ENCODE results near the gene TMEM63A. TPM values are rescaled to one million over a fixed set of nuclear protein-coding genes. Genes with fewer than 3 reads are reported as not detected.

TMEM63A gene
- total RNA-seq, 1 experiment from 2014 or later: 31.4 TPM

DNA sequence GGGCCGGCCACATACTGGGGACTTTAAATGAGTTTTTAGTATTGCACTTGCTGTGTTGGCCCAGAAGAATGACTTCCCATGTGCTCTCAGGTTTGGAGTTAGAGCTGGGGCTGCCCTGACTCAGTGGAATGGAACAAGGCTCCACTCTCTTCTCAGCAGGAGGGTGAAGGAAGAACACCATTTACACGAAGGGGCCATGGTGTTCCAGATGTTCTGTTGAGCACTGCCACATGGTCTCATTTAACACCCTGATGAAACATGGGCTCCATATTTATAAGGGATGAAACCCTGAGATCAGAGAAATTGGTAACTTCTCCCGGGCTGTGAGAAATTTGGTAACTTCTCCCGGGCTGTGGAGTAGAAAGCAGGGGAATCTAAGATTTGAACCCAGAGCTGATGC is 36.1 kb upstream of the TMEM63A start:
- no peak overlapping the region for H3K27ac ChIP-seq (ENCODE audit: low read length)
- H3K4me3 ChIP-seq (ENCODE audit: low read depth in 2 of 2, low read length in 2 of 2): no peak overlapping the region
- CTCF ChIA-PET: no interaction called here
- ATAC-seq: no peak
- H3K27me3 ChIP-seq (ENCODE audit: control insufficient read depth, insufficient read depth, low read length): no peaks in the 10 kb centered on the region
- no peak for DNase-seq (ENCODE audit: low read depth, low spot score)
- POLR2A ChIA-PET: no interaction called here
- peaks cover 9% of the 10 kb centered on the region; the same call in 1 of the 2 replicates for H3K36me3 ChIP-seq (ENCODE audit: control insufficient read depth, insufficient read depth, low read length)
- peaks cover 12% of the 10 kb centered on the region for H3K4me1 ChIP-seq (ENCODE audit: control insufficient read depth, insufficient read depth, low read length)
- TF ChIP-seq SIN3A (IDR thresholded peaks at IDR 0.05; ENCODE audit: borderline replicate concordance, insufficient read depth, low read depth, low read length) (no peak), TCF7L2 (IDR thresholded peaks at IDR 0.05; ENCODE audit: low read depth, low read length) (no peak), POLR2AphosphoS5 (IDR thresholded peaks at IDR 0.05; ENCODE audit: low read depth, low read length) (no peak)
- TF ChIP-seq, protein P1, sequence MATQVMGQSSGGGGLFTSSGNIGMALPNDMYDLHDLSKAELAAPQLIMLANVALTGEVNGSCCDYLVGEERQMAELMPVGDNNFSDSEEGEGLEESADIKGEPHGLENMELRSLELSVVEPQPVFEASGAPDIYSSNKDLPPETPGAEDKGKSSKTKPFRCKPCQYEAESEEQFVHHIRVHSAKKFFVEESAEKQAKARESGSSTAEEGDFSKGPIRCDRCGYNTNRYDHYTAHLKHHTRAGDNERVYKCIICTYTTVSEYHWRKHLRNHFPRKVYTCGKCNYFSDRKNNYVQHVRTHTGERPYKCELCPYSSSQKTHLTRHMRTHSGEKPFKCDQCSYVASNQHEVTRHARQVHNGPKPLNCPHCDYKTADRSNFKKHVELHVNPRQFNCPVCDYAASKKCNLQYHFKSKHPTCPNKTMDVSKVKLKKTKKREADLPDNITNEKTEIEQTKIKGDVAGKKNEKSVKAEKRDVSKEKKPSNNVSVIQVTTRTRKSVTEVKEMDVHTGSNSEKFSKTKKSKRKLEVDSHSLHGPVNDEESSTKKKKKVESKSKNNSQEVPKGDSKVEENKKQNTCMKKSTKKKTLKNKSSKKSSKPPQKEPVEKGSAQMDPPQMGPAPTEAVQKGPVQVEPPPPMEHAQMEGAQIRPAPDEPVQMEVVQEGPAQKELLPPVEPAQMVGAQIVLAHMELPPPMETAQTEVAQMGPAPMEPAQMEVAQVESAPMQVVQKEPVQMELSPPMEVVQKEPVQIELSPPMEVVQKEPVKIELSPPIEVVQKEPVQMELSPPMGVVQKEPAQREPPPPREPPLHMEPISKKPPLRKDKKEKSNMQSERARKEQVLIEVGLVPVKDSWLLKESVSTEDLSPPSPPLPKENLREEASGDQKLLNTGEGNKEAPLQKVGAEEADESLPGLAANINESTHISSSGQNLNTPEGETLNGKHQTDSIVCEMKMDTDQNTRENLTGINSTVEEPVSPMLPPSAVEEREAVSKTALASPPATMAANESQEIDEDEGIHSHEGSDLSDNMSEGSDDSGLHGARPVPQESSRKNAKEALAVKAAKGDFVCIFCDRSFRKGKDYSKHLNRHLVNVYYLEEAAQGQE (IDR thresholded peaks at IDR 0.05; ENCODE audit: insufficient read depth in 1 of 2, low read depth in 2 of 2, low read length in 1 of 2): no peak
- TF ChIP-seq, protein P2, sequence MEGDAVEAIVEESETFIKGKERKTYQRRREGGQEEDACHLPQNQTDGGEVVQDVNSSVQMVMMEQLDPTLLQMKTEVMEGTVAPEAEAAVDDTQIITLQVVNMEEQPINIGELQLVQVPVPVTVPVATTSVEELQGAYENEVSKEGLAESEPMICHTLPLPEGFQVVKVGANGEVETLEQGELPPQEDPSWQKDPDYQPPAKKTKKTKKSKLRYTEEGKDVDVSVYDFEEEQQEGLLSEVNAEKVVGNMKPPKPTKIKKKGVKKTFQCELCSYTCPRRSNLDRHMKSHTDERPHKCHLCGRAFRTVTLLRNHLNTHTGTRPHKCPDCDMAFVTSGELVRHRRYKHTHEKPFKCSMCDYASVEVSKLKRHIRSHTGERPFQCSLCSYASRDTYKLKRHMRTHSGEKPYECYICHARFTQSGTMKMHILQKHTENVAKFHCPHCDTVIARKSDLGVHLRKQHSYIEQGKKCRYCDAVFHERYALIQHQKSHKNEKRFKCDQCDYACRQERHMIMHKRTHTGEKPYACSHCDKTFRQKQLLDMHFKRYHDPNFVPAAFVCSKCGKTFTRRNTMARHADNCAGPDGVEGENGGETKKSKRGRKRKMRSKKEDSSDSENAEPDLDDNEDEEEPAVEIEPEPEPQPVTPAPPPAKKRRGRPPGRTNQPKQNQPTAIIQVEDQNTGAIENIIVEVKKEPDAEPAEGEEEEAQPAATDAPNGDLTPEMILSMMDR (IDR thresholded peaks at IDR 0.05): no peak
- H3K9me3 ChIP-seq (ENCODE audit: control insufficient read depth, insufficient read depth, low read depth, low read length): no peaks in the 10 kb centered on the region
- no TSS peak for BruUV-seq (replicated peaks)
- intact Hi-C loops (cut with micrococcal nuclease; ENCODE audit: unreplicated experiment): loop anchor here (10.0 kb wide), 1 partner anchor 57 kb away; no protein-coding TSS in a partner anchor
- in situ Hi-C loops (cut with HindIII; ENCODE audit: low pct_unique_long_range_greater_than_20kb, low sequenced_read_pairs): no loop called here

DNA sequence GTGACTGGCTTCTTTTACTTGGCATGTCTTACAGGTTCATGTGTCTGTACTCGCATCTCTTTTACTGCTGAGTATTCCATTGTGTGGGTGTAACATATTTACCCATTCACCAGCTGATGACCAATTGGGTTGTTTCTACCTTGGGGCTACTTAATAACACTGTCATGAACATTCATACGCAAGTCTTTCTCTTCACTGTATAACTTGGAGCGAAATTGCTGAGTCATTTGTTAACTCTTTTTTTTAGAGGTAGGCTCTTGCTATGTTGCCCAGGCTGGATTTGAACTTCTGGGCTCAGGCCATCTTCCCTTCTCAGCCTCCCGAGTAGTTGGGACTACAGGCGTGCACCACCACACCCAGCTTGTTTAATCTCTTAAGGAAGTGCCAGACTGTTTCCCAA is 35.4 kb upstream of the TMEM63A start:
- Histone ChIP-seq H3K27me3 (ENCODE audit: control insufficient read depth, insufficient read depth, low read length) (no peaks in the 10 kb centered on the region), H3K4me1 (ENCODE audit: control insufficient read depth, insufficient read depth, low read length) (peaks cover 4% of the 10 kb centered on the region), H3K36me3 (ENCODE audit: control insufficient read depth, insufficient read depth, low read length) (peaks cover 6% of the 10 kb centered on the region; the same call in 1 of the 2 replicates), H3K4me3 (ENCODE audit: low read depth in 2 of 2, low read length in 2 of 2) (no peak overlapping the region), H3K27ac (ENCODE audit: low read length) (no peak overlapping the region), H3K9me3 (ENCODE audit: control insufficient read depth, insufficient read depth, low read depth, low read length) (no peaks in the 10 kb centered on the region)
- ATAC-seq: no peak
- ChIA-PET POLR2A (no interaction called here), CTCF (no interaction called here)
- DNase-seq (ENCODE audit: low read depth, low spot score): no peak
- no TSS peak for BruUV-seq (replicated peaks)
- TF ChIP-seq POLR2AphosphoS5 (IDR thresholded peaks at IDR 0.05; ENCODE audit: low read depth, low read length) (no peak), TCF7L2 (IDR thresholded peaks at IDR 0.05; ENCODE audit: low read depth, low read length) (no peak), SIN3A (IDR thresholded peaks at IDR 0.05; ENCODE audit: borderline replicate concordance, insufficient read depth, low read depth, low read length) (no peak)
- TF ChIP-seq, protein P2 (IDR thresholded peaks at IDR 0.05): no peak
- TF ChIP-seq, protein P1 (IDR thresholded peaks at IDR 0.05; ENCODE audit: insufficient read depth in 1 of 2, low read depth in 2 of 2, low read length in 1 of 2): no peak
- intact Hi-C loops (cut with micrococcal nuclease; ENCODE audit: unreplicated experiment): loop anchor here (10.0 kb wide), 1 partner anchor 57 kb away; no protein-coding TSS in a partner anchor
- in situ Hi-C loops (cut with HindIII; ENCODE audit: low pct_unique_long_range_greater_than_20kb, low sequenced_read_pairs): no loop called here

All from Panc1 (cell line).